Urinary bladder (tissue), 4 donors: Measurements from ENCODE around the gene UNC119B. TPM values are rescaled to one million over a fixed set of nuclear protein-coding genes. Genes with fewer than 3 reads are reported as not detected.
"Not testable (repeated sequence)": the region's sequence is repeated elsewhere in the genome, so short reads cannot be mapped to it uniquely, and the experiment has no call there.

Experiments
- DNase-seq: peaks from one replicate; pipeline ENCODE4 v3.0.0-alpha.2; 2015; ENCODE audit errors: extremely low spot score
- H3K27ac ChIP-seq: one replicate; pipeline ENCODE4 v1.5.1; 2013; ENCODE audit warnings: low read depth, mild to moderate bottlenecking, moderate library complexity
- H3K36me3 ChIP-seq: one replicate; pipeline ENCODE4 v1.6.1; 2013; ENCODE audit warnings: mild to moderate bottlenecking, moderate library complexity; ENCODE audit not compliant: insufficient read depth
- H3K4me1 ChIP-seq: one replicate; pipeline ENCODE4 v1.6.1; 2013; ENCODE audit warnings: mild to moderate bottlenecking, moderate library complexity; ENCODE audit not compliant: insufficient read depth
- H3K4me3 ChIP-seq: one replicate; pipeline ENCODE4 v1.5.1; 2013; ENCODE audit warnings: low read depth, low read length
- WGBS: extraction: QIAGEN DNeasy Blood & Tissue Kit; methylation state at CpG from one replicate; pipeline ENCODE4 v1.1.7; 2013; 5-methylcytosine and 5-hydroxymethylcytosine counted together
- polyA plus RNA-seq: library from polyadenylated mRNA; stranded (reverse); fragments of 200-250 nt; gene quantifications from one replicate; pipeline ENCODE4 v1.2.3, GENCODE V29; 2013
- total RNA-seq: library from RNA; depleted of rRNA; stranded (reverse); fragments of >200 nt; gene quantifications from one replicate; pipeline ENCODE4 v1.2.3, GENCODE V29; 2014
- donor health status: healthy with polysubstance abuse.
- donor health status: healthy.

UNC119B gene
- total RNA-seq (17.5 TPM), polyA plus RNA-seq (24.8 TPM)

- WGBS = under 1% methylated on average over 76 of the region's 76 CpGs
- H3K36me3 ChIP-seq = no peaks in the 10 kb centered on the region
- H3K4me3 ChIP-seq = peak within 1 kb of the TSS; percentile 93
- peak within 1 kb of the TSS; percentile 74 for H3K27ac ChIP-seq
- DNase-seq = no peak
- H3K4me1 ChIP-seq = no peaks in the 10 kb centered on the region
Measured at GRCh38 chr12:120710031-120710804, at the start of gene UNC119B. Gene UNC119B (plus strand): TSS chr12:120710458. CDS start chr12:120710475, 17 bp downstream.

GRCh38 chr12:120661432-120661831 lies 48.8 kb upstream of the UNC119B start:
- H3K36me3 ChIP-seq = no peaks in the 10 kb centered on the region
- H3K27ac ChIP-seq = no peak overlapping the region
- DNase-seq = no peak
- H3K4me1 ChIP-seq = no peaks in the 10 kb centered on the region
- 72% methylated on average over 2 of the region's 2 CpGs for WGBS
- no peak overlapping the region for H3K4me3 ChIP-seq

- DNase-seq = no peak
- Histone ChIP-seq H3K4me3 (no peak overlapping the region), H3K4me1 (no peaks in the 10 kb centered on the region), H3K27ac (no peak overlapping the region), H3K36me3 (no peaks in the 10 kb centered on the region)
- WGBS = 85% methylated on average over 3 of the region's 3 CpGs
Measured at GRCh38 chr12:120662879-120663278, 47.4 kb upstream of the UNC119B start.

- no peaks in the 10 kb centered on the region for H3K36me3 ChIP-seq
- H3K4me1 ChIP-seq = no peaks in the 10 kb centered on the region
- no peak for DNase-seq
- no peak overlapping the region for H3K4me3 ChIP-seq
- WGBS = 89% methylated on average over 5 of the region's 5 CpGs
- no peak overlapping the region for H3K27ac ChIP-seq
Measured at GRCh38 chr12:120663741-120664140, 46.5 kb upstream of the UNC119B start.

GRCh38 chr12:120666571-120667390 lies 43.5 kb upstream of the UNC119B start:
- H3K4me3 ChIP-seq = no peak overlapping the region

GRCh38 chr12:120668091-120668867 lies 42.0 kb upstream of the UNC119B start:
- Histone ChIP-seq H3K4me3 (no peak overlapping the region), H3K27ac (no peak overlapping the region), H3K36me3 (no peaks in the 10 kb centered on the region), H3K4me1 (no peaks in the 10 kb centered on the region)
- WGBS = 85% methylated on average over 20 of the region's 20 CpGs
- no peak for DNase-seq

More at GRCh38 chr12:120666571-120667390, 43.5 kb upstream of the UNC119B start:
- no peaks in the 10 kb centered on the region for H3K36me3 ChIP-seq
- H3K4me1 ChIP-seq = no peaks in the 10 kb centered on the region
- H3K27ac ChIP-seq = no peak overlapping the region
- DNase-seq = no peak
- WGBS = 76% methylated on average over 34 of the region's 34 CpGs

- 35% methylated on average over 19 of the region's 19 CpGs for WGBS
- Histone ChIP-seq H3K36me3 (no peaks in the 10 kb centered on the region), H3K27ac (no peak overlapping the region), H3K4me1 (no peaks in the 10 kb centered on the region), H3K4me3 (no peak overlapping the region)
- no peak for DNase-seq
Measured at GRCh38 chr12:120668868-120669840, 41.1 kb upstream of the UNC119B start.

- DNase-seq, H3K27ac ChIP-seq, H3K4me1 ChIP-seq, H3K36me3 ChIP-seq, H3K4me3 ChIP-seq: not testable (repeated sequence)
- WGBS = 95% methylated on average over 6 of the region's 6 CpGs
Measured at GRCh38 chr12:120670237-120670636, 40.0 kb upstream of the UNC119B start.

- H3K27ac ChIP-seq = no peak overlapping the region
Measured at GRCh38 chr12:120670667-120671066, 39.6 kb upstream of the UNC119B start.

GRCh38 chr12:120674097-120674636 lies 36.1 kb upstream of the UNC119B start:
- no peak overlapping the region for H3K27ac ChIP-seq
- H3K36me3 ChIP-seq = no peaks in the 10 kb centered on the region
- no peak overlapping the region for H3K4me3 ChIP-seq
- H3K4me1 ChIP-seq = no peaks in the 10 kb centered on the region
- no peak for DNase-seq
- 83% methylated on average over 6 of the region's 6 CpGs for WGBS

More at GRCh38 chr12:120670667-120671066, 39.6 kb upstream of the UNC119B start:
- no peaks in the 10 kb centered on the region for H3K36me3 ChIP-seq
- no peaks in the 10 kb centered on the region for H3K4me1 ChIP-seq
- 93% methylated on average over 5 of the region's 5 CpGs for WGBS
- no peak overlapping the region for H3K4me3 ChIP-seq
- no peak for DNase-seq

GRCh38 chr12:120677765-120678473 lies 32.3 kb upstream of the UNC119B start:
- H3K36me3 ChIP-seq = no peaks in the 10 kb centered on the region
- no peak for DNase-seq
- peak overlapping the region; percentile 54 for H3K27ac ChIP-seq
- 58% methylated on average over 7 of the region's 7 CpGs for WGBS
- no peaks in the 10 kb centered on the region for H3K4me1 ChIP-seq
- no peak overlapping the region for H3K4me3 ChIP-seq

- 75% methylated on average over 8 of the region's 8 CpGs for WGBS
Measured at GRCh38 chr12:120678572-120678971, 31.7 kb upstream of the UNC119B start.

More at GRCh38 chr12:120678572-120678971, 31.7 kb upstream of the UNC119B start:
- H3K4me1 ChIP-seq = no peaks in the 10 kb centered on the region
- no peak overlapping the region for H3K4me3 ChIP-seq
- DNase-seq = no peak
- H3K36me3 ChIP-seq = no peaks in the 10 kb centered on the region
- H3K27ac ChIP-seq = no peak overlapping the region
